BE2C (cell line): ENCODE results near the gene GMPR.

Experiments used
- DNase-seq: peaks from one replicate; pipeline ENCODE4 v3.0.0-alpha.2; 2020
- H3K27me3 ChIP-seq: fragments of 250-450 bp; sonication (Bioruptor Pico); 2 replicates; pipeline ENCODE4 v1.5.1; 2020; ENCODE audit warnings: mild to moderate bottlenecking
- H3K36me3 ChIP-seq: fragments of 250-450 bp; sonication (Bioruptor Pico); 2 replicates; pipeline ENCODE4 v1.5.1; 2020; ENCODE audit warnings: mild to moderate bottlenecking
- H3K4me1 ChIP-seq: fragments of 250-450 bp; sonication (Bioruptor Pico); 2 replicates; pipeline ENCODE4 v1.5.1; 2020
- H3K4me3 ChIP-seq: 2 replicates; pipeline ENCODE4 v1.5.1; 2011; ENCODE audit warnings: low read depth, low read length
- H3K9me3 ChIP-seq: fragments of 250-450 bp; sonication (Bioruptor Pico); 2 replicates; pipeline ENCODE4 v1.5.1; 2020
- CTCF ChIP-seq: IDR thresholded peaks from 2 replicates; pipeline ENCODE4 v1.5.1; 2012; ENCODE audit warnings: mild to moderate bottlenecking, low read depth, low read length

The GMPR gene

GRCh38 chr6:16306334-16306733, 67.9 kb downstream of the GMPR start:
- H3K9me3 ChIP-seq: no peaks in the 10 kb centered on the region
- H3K4me3 ChIP-seq: no peak overlapping the region

GRCh38 chr6:16311763-16312162, 73.4 kb downstream of the GMPR start:
- Histone ChIP-seq H3K27me3 (no peaks in the 10 kb centered on the region), H3K4me3 (no peak overlapping the region), H3K9me3 (no peaks in the 10 kb centered on the region), H3K36me3 (peaks cover 3% of the 10 kb centered on the region; the same call in 1 of the 2 replicates), H3K4me1 (no peaks in the 10 kb centered on the region)
- no peak for TF ChIP-seq CTCF
- DNase-seq: no peak

More at GRCh38 chr6:16306334-16306733, 67.9 kb downstream of the GMPR start:
- Histone ChIP-seq H3K27me3 (no peaks in the 10 kb centered on the region), H3K4me1 (no peaks in the 10 kb centered on the region), H3K36me3 (peaks cover 3% of the 10 kb centered on the region)
- TF ChIP-seq CTCF: no peak
- no peak for DNase-seq

DNA sequence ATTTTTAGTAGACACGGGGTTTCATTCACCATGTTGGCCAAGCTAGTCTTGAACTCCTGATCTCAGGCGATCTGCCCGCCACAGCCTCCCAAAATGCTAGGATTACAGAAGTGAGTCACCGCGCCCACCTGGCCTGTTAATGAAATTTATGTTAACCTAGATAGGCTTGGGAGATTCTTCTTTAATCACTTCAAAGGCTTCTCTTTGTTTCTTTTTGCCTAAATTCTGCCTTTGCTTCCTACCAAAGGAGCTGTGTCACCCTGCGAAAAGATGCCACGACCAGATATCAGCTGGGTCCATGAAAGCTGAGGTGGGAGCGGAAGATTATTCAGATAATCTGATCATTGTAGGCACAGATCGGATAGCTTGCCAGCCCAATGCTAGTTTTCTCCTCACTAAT, 75.3 kb downstream of the GMPR start:
- DNase-seq: no peak
- no peak overlapping the region for H3K4me3 ChIP-seq
- no peak for TF ChIP-seq CTCF
- no peaks in the 10 kb centered on the region for H3K9me3 ChIP-seq
- no peaks in the 10 kb centered on the region for H3K4me1 ChIP-seq
- no peaks in the 10 kb centered on the region for H3K27me3 ChIP-seq
- peaks cover 3% of the 10 kb centered on the region; the same call in 1 of the 2 replicates for H3K36me3 ChIP-seq

GRCh38 chr6:16314296-16314695, 75.9 kb downstream of the GMPR start:
- H3K4me1 ChIP-seq: no peaks in the 10 kb centered on the region
- no peak overlapping the region for H3K4me3 ChIP-seq
- TF ChIP-seq CTCF: no peak
- H3K9me3 ChIP-seq: no peaks in the 10 kb centered on the region
- peaks cover 2% of the 10 kb centered on the region; the same call in 1 of the 2 replicates for H3K36me3 ChIP-seq
- no peaks in the 10 kb centered on the region for H3K27me3 ChIP-seq
- DNase-seq: no peak

- DNase-seq: peak; percentile 51
- Histone ChIP-seq H3K9me3 (no peaks in the 10 kb centered on the region), H3K27me3 (no peaks in the 10 kb centered on the region), H3K4me1 (no peaks in the 10 kb centered on the region; the same call in none of the 2 replicates), H3K36me3 (no peaks in the 10 kb centered on the region), H3K4me3 (no peak overlapping the region)
- TF ChIP-seq CTCF: peak; percentile 79
Observed at GRCh38 chr6:16316741-16317251, 78.4 kb downstream of the GMPR start.

DNA sequence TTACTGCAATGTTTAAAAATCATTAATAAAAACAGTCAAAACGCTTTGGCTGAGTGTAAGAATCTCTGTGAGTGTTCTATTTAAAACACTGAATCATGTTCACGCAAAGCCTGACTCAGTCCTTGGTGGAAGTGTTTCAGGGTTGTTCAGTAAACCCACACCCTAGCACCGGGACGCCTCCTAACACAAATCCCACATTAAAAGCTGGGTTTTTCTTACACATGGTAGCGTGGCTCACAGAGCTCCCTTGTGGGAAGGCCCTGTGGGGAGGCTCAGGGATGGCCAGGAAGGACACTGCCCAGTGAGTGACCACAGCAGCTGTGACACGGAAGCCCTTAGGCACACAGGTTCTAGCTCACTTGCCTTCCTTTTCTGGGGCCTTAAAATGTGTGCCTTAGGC, 80.2 kb downstream of the GMPR start:
- no peak for DNase-seq
- Histone ChIP-seq H3K9me3 (no peaks in the 10 kb centered on the region), H3K4me3 (no peak overlapping the region), H3K27me3 (no peaks in the 10 kb centered on the region), H3K36me3 (no peaks in the 10 kb centered on the region), H3K4me1 (no peaks in the 10 kb centered on the region; the same call in none of the 2 replicates)
- no peak for TF ChIP-seq CTCF
